ENCODE measurements around the gene SERPIND1. TPM values are rescaled to one million over a fixed set of nuclear protein-coding genes. Genes with fewer than 3 reads are reported as not detected.

Gene SERPIND1
- total RNA-seq, 4 donors from 2014 or later = not detected

DNA sequence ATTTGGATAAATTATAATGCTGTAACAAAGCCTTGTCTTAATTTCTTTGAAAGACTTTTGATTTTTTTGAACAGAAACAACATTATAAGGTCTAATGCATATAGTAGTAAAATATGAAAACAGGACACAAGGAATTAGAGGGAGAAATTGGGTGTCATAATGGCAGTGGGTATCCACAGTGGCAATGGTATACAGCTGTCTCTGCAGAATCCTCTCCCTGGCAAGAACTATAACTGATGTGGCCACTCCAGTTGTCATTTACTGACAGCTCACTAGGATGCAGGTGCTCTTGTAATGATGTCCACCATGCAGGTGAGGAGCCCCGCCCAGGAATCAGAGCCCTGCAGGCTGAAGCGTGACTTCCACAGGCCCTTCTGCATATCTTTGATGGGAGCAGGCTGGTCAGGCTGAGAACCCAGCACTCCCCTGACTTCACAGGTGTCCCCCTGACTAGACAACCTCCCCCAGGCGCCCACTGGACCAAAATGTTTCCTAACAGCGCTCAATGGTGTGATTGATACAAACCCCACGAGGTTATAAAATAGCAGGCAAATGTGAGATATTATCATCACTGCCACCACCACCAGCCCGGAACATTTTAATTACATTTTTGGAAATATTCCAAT is 32.8 kb upstream of the SERPIND1 start:
- H3K4me1 ChIP-seq = no peaks in the 10 kb centered on the region
- no peaks in the 10 kb centered on the region for H3K27me3 ChIP-seq
- H3K27ac ChIP-seq = no peak overlapping the region
- peaks cover 0 to 64% (median 4%) of the 10 kb centered on the region in 3 donors for H3K36me3 ChIP-seq
- no peak overlapping the region for H3K4me3 ChIP-seq
- TF ChIP-seq, protein P1, sequence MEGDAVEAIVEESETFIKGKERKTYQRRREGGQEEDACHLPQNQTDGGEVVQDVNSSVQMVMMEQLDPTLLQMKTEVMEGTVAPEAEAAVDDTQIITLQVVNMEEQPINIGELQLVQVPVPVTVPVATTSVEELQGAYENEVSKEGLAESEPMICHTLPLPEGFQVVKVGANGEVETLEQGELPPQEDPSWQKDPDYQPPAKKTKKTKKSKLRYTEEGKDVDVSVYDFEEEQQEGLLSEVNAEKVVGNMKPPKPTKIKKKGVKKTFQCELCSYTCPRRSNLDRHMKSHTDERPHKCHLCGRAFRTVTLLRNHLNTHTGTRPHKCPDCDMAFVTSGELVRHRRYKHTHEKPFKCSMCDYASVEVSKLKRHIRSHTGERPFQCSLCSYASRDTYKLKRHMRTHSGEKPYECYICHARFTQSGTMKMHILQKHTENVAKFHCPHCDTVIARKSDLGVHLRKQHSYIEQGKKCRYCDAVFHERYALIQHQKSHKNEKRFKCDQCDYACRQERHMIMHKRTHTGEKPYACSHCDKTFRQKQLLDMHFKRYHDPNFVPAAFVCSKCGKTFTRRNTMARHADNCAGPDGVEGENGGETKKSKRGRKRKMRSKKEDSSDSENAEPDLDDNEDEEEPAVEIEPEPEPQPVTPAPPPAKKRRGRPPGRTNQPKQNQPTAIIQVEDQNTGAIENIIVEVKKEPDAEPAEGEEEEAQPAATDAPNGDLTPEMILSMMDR (IDR thresholded peaks at IDR 0.05) = no peak
- TF ChIP-seq POLR2A (IDR thresholded peaks at IDR 0.05) = no peak
- no peak for DNase-seq
- peaks cover 0 to 4% (median 0%) of the 10 kb centered on the region in 4 donors for H3K9me3 ChIP-seq

DNA sequence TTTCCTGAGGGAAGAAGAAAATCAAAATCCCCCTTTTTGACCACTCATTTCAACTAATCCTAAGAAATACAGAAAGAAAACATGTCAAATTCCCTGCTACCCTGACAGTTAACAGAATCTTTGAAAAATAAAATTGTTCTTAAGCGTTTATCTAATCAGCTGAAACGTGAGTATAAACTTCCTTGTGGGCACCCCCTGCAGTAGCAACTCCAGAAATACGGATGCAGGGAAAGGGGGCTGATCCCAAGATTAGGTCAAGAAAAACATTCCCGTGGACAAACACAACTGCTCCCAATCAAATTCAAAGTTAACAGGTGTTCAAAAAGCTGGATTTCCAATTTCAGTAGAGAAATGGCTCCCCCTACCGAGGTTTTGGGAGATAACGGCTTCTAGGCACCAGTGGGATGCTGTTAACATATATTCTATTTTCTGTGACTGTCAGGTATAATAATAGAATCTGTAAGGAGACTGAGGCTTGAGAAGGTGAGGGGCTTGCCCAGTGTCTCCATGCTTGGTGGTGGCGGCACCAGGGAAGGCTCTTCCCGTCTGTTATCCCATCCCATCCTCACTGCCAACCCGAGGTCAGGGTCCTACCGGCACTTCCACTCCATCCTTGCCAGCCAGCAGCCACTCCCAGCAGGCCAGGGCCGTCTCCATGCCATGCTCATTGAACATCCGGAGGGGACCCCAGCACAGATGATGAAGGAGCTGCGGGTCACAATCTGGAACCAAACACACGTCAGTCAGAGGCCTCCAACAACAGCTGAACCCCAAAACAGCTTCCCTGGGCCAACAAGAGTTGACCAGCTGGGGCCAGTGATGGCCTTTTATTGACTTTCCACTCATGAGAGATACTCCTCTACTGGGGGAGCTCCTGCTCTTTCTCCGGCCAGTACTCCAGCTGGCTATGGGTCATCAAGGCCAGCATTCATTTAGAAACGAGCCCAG is 32.0 kb upstream of the SERPIND1 start:
- peaks cover 0 to 72% (median 4%) of the 10 kb centered on the region in 3 donors for H3K36me3 ChIP-seq

DNA sequence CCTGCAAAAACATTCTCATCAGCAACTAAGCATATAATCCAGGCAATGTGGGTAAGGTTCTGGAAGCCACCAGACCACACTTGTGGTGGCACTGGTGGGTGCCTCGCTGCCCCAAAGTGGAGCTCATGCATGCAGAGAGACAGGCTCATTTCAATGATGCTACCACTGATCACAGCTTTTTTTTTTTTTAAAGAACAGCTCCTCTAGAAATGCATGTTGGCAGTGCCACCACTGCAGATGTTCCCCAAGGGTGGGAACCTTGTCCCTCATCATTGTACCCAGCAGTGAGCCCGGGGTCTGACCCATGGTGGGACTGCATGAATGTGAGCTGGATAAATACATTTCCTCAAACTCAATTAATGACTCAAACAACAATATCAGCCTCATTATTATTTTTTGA is 31.1 kb upstream of the SERPIND1 start:
- DNase-seq = no peak
- peaks cover 0 to 4% (median 0%) of the 10 kb centered on the region in 4 donors for H3K9me3 ChIP-seq
- H3K36me3 ChIP-seq = peaks cover 0 to 81% (median 4%) of the 10 kb centered on the region in 3 donors
- H3K27me3 ChIP-seq = no peaks in the 10 kb centered on the region
- no peak overlapping the region for H3K27ac ChIP-seq
- no peaks in the 10 kb centered on the region for H3K4me1 ChIP-seq
- no peak for TF ChIP-seq POLR2A (IDR thresholded peaks at IDR 0.05)
- TF ChIP-seq, protein P1 (IDR thresholded peaks at IDR 0.05) = no peak
- H3K4me3 ChIP-seq = no peak overlapping the region

More for the DNA sequence above, 32.0 kb upstream of the SERPIND1 start:
- no peaks in the 10 kb centered on the region for H3K4me1 ChIP-seq
- H3K9me3 ChIP-seq = peaks cover 0 to 4% (median 0%) of the 10 kb centered on the region in 4 donors
- no peak overlapping the region for H3K27ac ChIP-seq
- no peaks in the 10 kb centered on the region for H3K27me3 ChIP-seq
- no peak for TF ChIP-seq POLR2A (IDR thresholded peaks at IDR 0.05)
- TF ChIP-seq, protein P1 (IDR thresholded peaks at IDR 0.05) = peak; percentile 39 to 63 (median 58)
- no peak overlapping the region for H3K4me3 ChIP-seq
- DNase-seq = peak in 2 of 3 donors; percentile 51 to 60

DNA sequence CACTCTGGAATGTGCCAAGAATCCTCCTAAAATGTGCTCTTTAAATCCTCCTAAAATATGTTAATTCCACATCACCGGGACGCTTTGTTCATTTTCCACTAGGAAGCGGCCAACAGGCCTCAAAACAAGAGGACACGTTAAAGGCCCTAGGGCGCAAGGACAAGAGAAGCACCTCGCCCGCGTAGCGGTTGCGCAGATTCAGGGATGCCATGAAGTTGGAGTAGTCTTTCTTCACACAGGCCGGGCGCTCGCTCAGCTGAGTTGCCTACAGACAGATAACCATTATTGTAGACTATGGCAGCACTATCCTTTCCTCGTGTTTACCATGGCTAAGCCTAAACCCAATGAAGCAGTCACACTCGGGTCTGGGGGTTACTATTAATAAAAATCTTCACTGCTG is 29.5 kb upstream of the SERPIND1 start:
- no peak for DNase-seq
- Histone ChIP-seq H3K36me3 (peaks cover 0 to 88% (median 4%) of the 10 kb centered on the region in 3 donors), H3K27ac (no peak overlapping the region), H3K27me3 (no peaks in the 10 kb centered on the region), H3K9me3 (peaks cover 0 to 4% (median 0%) of the 10 kb centered on the region in 4 donors), H3K4me3 (no peak overlapping the region), H3K4me1 (peaks cover 0 to 5% (median 2%) of the 10 kb centered on the region in 4 donors)
- TF ChIP-seq, protein P1 (IDR thresholded peaks at IDR 0.05) = no peak
- no peak for TF ChIP-seq POLR2A (IDR thresholded peaks at IDR 0.05)

DNA sequence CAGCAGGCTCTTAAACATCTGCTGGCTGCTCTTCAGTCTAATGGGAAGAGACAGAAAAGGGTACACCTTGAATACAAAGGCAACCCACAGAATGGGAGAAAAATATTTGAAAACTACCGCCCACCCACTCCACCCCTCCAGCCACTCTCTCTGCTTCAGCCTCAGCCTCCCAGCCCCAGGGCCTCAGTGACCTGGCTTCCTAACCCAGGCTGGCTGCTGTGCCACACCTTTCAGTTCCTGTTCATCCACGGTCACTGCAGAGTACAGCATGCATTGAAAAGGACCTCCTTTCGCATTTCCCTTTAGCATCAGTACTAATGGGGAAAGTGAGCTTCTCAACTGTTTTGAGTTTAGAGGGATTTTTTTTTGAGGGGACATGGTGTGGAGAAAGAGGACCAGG is 28.8 kb upstream of the SERPIND1 start:
- DNase-seq = no peak
- TF ChIP-seq, protein P1 (IDR thresholded peaks at IDR 0.05) = no peak
- TF ChIP-seq POLR2A (IDR thresholded peaks at IDR 0.05) = no peak
- H3K4me1 ChIP-seq = peaks cover 0 to 7% (median 3%) of the 10 kb centered on the region in 4 donors
- no peak overlapping the region for H3K4me3 ChIP-seq
- H3K9me3 ChIP-seq = peaks cover 0 to 4% (median 0%) of the 10 kb centered on the region in 4 donors
- no peak overlapping the region for H3K27ac ChIP-seq
- H3K36me3 ChIP-seq = peaks cover 0 to 95% (median 4%) of the 10 kb centered on the region in 3 donors
- no peaks in the 10 kb centered on the region for H3K27me3 ChIP-seq

Data from Peyer's patch (tissue), 4 donors.